ENCODE results near the gene PZP.

PZP gene

DNA sequence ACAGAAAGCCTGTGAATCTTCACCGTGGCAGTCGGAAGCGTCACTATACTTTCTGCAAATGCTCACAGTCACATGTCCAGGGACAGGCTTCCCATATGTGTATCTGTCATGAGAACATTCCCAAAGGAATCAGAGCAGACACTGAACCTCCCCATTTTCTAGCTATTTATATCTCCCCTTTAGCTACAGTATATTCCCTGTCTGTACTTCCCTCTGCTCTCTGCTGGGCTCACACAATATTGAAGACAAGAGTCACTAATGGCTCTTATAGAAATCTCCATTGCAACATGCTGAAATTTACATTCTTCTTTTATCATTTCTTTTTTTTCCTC is 100.7 kb downstream of the PZP start:
- H3K4me3 ChIP-seq (replicated peaks; ENCODE audit: insufficient read depth, low read length), result no peak overlapping the region
- TF ChIP-seq, protein P1, sequence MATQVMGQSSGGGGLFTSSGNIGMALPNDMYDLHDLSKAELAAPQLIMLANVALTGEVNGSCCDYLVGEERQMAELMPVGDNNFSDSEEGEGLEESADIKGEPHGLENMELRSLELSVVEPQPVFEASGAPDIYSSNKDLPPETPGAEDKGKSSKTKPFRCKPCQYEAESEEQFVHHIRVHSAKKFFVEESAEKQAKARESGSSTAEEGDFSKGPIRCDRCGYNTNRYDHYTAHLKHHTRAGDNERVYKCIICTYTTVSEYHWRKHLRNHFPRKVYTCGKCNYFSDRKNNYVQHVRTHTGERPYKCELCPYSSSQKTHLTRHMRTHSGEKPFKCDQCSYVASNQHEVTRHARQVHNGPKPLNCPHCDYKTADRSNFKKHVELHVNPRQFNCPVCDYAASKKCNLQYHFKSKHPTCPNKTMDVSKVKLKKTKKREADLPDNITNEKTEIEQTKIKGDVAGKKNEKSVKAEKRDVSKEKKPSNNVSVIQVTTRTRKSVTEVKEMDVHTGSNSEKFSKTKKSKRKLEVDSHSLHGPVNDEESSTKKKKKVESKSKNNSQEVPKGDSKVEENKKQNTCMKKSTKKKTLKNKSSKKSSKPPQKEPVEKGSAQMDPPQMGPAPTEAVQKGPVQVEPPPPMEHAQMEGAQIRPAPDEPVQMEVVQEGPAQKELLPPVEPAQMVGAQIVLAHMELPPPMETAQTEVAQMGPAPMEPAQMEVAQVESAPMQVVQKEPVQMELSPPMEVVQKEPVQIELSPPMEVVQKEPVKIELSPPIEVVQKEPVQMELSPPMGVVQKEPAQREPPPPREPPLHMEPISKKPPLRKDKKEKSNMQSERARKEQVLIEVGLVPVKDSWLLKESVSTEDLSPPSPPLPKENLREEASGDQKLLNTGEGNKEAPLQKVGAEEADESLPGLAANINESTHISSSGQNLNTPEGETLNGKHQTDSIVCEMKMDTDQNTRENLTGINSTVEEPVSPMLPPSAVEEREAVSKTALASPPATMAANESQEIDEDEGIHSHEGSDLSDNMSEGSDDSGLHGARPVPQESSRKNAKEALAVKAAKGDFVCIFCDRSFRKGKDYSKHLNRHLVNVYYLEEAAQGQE (IDR thresholded peaks at IDR 0.05; ENCODE audit: insufficient replicate concordance, low read depth), result no peak
- TF ChIP-seq SPI1 (IDR thresholded peaks at IDR 0.05; ENCODE audit: borderline replicate concordance, low read depth) (no peak), POLR2AphosphoS5 (IDR thresholded peaks at IDR 0.05; ENCODE audit: low read depth) (no peak), GABPA (IDR thresholded peaks at IDR 0.05; ENCODE audit: low read depth) (no peak)
- TF ChIP-seq, protein P2, sequence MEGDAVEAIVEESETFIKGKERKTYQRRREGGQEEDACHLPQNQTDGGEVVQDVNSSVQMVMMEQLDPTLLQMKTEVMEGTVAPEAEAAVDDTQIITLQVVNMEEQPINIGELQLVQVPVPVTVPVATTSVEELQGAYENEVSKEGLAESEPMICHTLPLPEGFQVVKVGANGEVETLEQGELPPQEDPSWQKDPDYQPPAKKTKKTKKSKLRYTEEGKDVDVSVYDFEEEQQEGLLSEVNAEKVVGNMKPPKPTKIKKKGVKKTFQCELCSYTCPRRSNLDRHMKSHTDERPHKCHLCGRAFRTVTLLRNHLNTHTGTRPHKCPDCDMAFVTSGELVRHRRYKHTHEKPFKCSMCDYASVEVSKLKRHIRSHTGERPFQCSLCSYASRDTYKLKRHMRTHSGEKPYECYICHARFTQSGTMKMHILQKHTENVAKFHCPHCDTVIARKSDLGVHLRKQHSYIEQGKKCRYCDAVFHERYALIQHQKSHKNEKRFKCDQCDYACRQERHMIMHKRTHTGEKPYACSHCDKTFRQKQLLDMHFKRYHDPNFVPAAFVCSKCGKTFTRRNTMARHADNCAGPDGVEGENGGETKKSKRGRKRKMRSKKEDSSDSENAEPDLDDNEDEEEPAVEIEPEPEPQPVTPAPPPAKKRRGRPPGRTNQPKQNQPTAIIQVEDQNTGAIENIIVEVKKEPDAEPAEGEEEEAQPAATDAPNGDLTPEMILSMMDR (IDR thresholded peaks at IDR 0.05; ENCODE audit: insufficient read depth, low read length), result no peak
- no peak overlapping the region for H3K27ac ChIP-seq (replicated peaks)
- no peaks in the 10 kb centered on the region for H3K27me3 ChIP-seq (ENCODE audit: insufficient read depth, poor library complexity, severe bottlenecking)
- no peak for DNase-seq (ENCODE audit: low read depth in 1 of 2, low spot score in 1 of 2)

DNA sequence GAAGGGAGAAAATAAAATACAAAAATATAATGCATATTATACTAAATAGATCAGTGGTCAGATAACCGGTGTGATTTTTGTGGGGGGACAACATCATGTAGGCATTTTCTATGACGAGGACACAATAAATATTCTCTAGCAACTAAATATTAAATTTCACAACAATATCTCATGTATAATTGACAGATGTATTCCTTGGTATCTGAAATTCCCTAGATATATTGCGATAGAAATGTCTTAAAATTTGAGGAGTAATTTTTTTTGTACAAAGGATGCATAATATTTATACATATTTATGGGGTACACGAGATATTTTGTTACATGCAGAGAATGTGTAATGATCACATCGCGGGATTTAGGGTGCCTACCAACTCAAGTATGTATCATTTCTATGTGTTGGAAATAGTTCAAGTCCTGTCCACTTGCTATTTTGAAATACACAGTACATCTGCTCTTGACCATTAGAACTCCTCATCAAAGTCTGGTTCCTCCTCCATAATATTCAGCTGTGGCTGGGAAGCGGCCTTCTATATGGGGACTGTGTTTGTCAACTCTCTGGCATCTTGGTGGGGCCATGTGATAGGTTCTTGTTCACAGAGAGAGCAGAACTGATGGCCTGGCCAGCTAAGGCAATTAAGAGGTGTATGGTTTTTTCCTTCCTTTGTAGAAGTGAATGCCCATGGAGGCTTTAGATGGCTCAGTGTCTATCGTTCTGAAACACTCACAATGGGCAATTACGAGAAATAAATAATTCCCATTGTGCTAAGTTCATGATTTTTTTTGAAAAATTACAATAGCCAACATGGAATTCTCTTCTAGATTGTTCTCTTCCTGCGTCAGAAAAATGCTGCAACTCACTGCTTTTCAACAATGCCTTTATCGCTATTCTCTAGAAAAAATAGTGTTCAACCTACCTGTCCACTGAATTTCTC is 101.3 kb downstream of the PZP start:
- H3K4me3 ChIP-seq (replicated peaks; ENCODE audit: insufficient read depth, low read length), result no peak overlapping the region
- H3K27ac ChIP-seq (replicated peaks), result no peak overlapping the region
- DNase-seq (ENCODE audit: low read depth in 1 of 2, low spot score in 1 of 2), result no peak
- H3K27me3 ChIP-seq (ENCODE audit: insufficient read depth, poor library complexity, severe bottlenecking), result no peaks in the 10 kb centered on the region
- no peak for TF ChIP-seq GABPA (IDR thresholded peaks at IDR 0.05; ENCODE audit: low read depth)
- no peak for TF ChIP-seq SPI1 (IDR thresholded peaks at IDR 0.05; ENCODE audit: borderline replicate concordance, low read depth)
- no peak for TF ChIP-seq POLR2AphosphoS5 (IDR thresholded peaks at IDR 0.05; ENCODE audit: low read depth)
- TF ChIP-seq, protein P2 (IDR thresholded peaks at IDR 0.05; ENCODE audit: insufficient read depth, low read length), result no peak
- TF ChIP-seq, protein P1 (IDR thresholded peaks at IDR 0.05; ENCODE audit: insufficient replicate concordance, low read depth), result no peak

DNA sequence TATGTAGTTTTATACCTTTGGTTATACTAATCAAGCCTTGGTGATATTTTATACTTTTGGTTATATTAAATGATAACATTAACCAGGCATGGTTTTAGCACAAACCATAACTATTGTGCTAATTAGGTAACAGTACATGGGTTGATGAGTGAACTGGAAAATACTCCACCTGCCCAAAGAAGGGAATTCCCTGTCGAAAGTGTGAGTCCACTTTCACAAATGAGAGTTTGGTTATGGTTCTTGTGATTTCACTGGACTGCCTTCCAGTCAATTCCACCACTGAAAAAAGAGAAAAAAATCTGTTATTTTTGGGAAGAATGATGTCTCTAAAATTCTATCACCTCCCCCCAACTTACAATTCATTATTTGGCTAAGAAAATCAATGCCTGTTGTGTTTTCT is 102.1 kb downstream of the PZP start:
- Histone ChIP-seq H3K27me3 (ENCODE audit: insufficient read depth, poor library complexity, severe bottlenecking) (no peaks in the 10 kb centered on the region), H3K4me3 (replicated peaks; ENCODE audit: insufficient read depth, low read length) (no peak overlapping the region), H3K27ac (replicated peaks) (no peak overlapping the region)
- no peak for TF ChIP-seq GABPA (IDR thresholded peaks at IDR 0.05; ENCODE audit: low read depth)
- TF ChIP-seq, protein P2 (IDR thresholded peaks at IDR 0.05; ENCODE audit: insufficient read depth, low read length), result no peak
- no peak for DNase-seq (ENCODE audit: low read depth in 1 of 2, low spot score in 1 of 2)
